Activated CD8-positive, alpha-beta T cell treated with anti-CD3 and anti-CD28 coated beads for 36 hours (primary cell): ENCODE measurements around the gene RRP1B. TPM values are rescaled to one million over a fixed set of nuclear protein-coding genes. Genes with fewer than 3 reads are reported as not detected.

Experiments used
- ATAC-seq: fragments of 200-7000 bp; cut with Tn5 transposase; one replicate; pipeline ENCODE4 v1.10.0; 2021; ENCODE audit warnings: mild to moderate bottlenecking, moderate library complexity
- CTCF ChIA-PET: fragments of 350-600 bp; sonication (Branson Sonifier 250); formaldehyde crosslinking; loops from one replicate; lab custom pipeline; 2021; ENCODE audit warnings: antibody characterized with exemption; lab: Charles Lee
- POLR2A ChIA-PET: fragments of 350-600 bp; sonication (Branson Sonifier 250); formaldehyde crosslinking; loops from one replicate; lab custom pipeline; 2021; ENCODE audit warnings: antibody characterized with exemption; lab: Charles Lee
- DNase-seq: peaks from one replicate; pipeline ENCODE4 v3.0.0-alpha.2; 2020
- H3K27ac Mint-ChIP-seq: one replicate; pipeline ENCODE4 v1.8.0; 2021; ENCODE audit warnings: mild to moderate bottlenecking, mixed read lengths
- H3K27me3 Mint-ChIP-seq: one replicate; pipeline ENCODE4 v1.8.0; 2021; ENCODE audit warnings: mixed read lengths
- H3K36me3 Mint-ChIP-seq: one replicate; pipeline ENCODE4 v1.8.0; 2021; ENCODE audit warnings: low read depth, mixed read lengths
- H3K4me1 Mint-ChIP-seq: one replicate; pipeline ENCODE4 v1.8.0; 2021; ENCODE audit warnings: low read depth, mixed read lengths
- H3K4me3 Mint-ChIP-seq: one replicate; pipeline ENCODE4 v1.8.0; 2021; ENCODE audit warnings: mild to moderate bottlenecking, moderate library complexity, mixed read lengths
- H3K9me3 Mint-ChIP-seq: one replicate; pipeline ENCODE4 v1.8.0; 2021; ENCODE audit warnings: mixed read lengths
- CTCF ChIP-seq: fragments of 200-600 bp; IDR thresholded peaks from one replicate; pipeline ENCODE4 v1.8.0; 2022; ENCODE audit warnings: antibody characterized with exemption, mild to moderate bottlenecking
- intact Hi-C: fragments of 100-400 bp; cut with micrococcal nuclease; formaldehyde crosslinking; loops from one replicate; pipeline ENCODE4 v1.10.0; 2022
- total RNA-seq, 2 experiments: library from RNA; stranded (reverse); gene quantifications; one replicate each; pipeline ENCODE4 v1.2.3, GENCODE V29; 2021

RRP1B gene
- total RNA-seq, 2 experiments from 2014 or later: 76.7 to 78.5 TPM

- DNase-seq: no peak
- peaks cover 21% of the 10 kb centered on the region for H3K4me1 Mint-ChIP-seq
Observed at GRCh38 chr21:43643193-43643592, 16.2 kb upstream of the RRP1B start.

GRCh38 chr21:43644071-43644470 is 15.3 kb upstream of the RRP1B start:
- ChIA-PET CTCF (no interaction called here), POLR2A (no interaction called here)
- Mint-ChIP-seq H3K4me3 (no peak overlapping the region), H3K27ac (no peak overlapping the region), H3K9me3 (no peaks in the 10 kb centered on the region), H3K36me3 (no peaks in the 10 kb centered on the region), H3K27me3 (peaks cover 7% of the 10 kb centered on the region), H3K4me1 (peaks cover 20% of the 10 kb centered on the region)
- DNase-seq (no peak), ATAC-seq (no peak)
- intact Hi-C loops: no loop called here
- TF ChIP-seq CTCF: no peak

More at GRCh38 chr21:43643193-43643592, 16.2 kb upstream of the RRP1B start:
- ATAC-seq: no peak
- Mint-ChIP-seq H3K27me3 (peaks cover 7% of the 10 kb centered on the region), H3K36me3 (no peaks in the 10 kb centered on the region), H3K9me3 (no peaks in the 10 kb centered on the region), H3K4me3 (no peak overlapping the region), H3K27ac (no peak overlapping the region)
- no peak for TF ChIP-seq CTCF
- ChIA-PET CTCF (no interaction called here), POLR2A (no interaction called here)
- intact Hi-C loops: no loop called here

- intact Hi-C loops: no loop called here
- no peak for TF ChIP-seq CTCF
Observed at GRCh38 chr21:43644609-43645008, 14.8 kb upstream of the RRP1B start.

GRCh38 chr21:43645136-43645891 is 14.0 kb upstream of the RRP1B start:
- POLR2A ChIA-PET: no interaction called here
- Mint-ChIP-seq H3K4me3 (peak overlapping the region; percentile 7), H3K9me3 (no peaks in the 10 kb centered on the region), H3K27me3 (peaks cover 7% of the 10 kb centered on the region), H3K36me3 (no peaks in the 10 kb centered on the region), H3K27ac (peak overlapping the region; percentile 8), H3K4me1 (peaks cover 17% of the 10 kb centered on the region)
- intact Hi-C loops: no loop called here
- CTCF ChIA-PET: interaction anchor here (0.7 to 2.1 kb wide), 11 partner anchors 11 to 375 kb away, joined by 3 to 12 read pairs (median 4); partner anchors contain the start of genes HSF2BP and RRP1B
- TF ChIP-seq CTCF: no peak
- peak; percentile 31 for ATAC-seq
- DNase-seq: peak; percentile 47

More at GRCh38 chr21:43644609-43645008, 14.8 kb upstream of the RRP1B start:
- no peaks in the 10 kb centered on the region for H3K9me3 Mint-ChIP-seq
- H3K27ac Mint-ChIP-seq: no peak overlapping the region
- ChIA-PET CTCF (interaction anchor here (0.9 to 2.1 kb wide), 5 partner anchors 11 to 48 kb away, joined by 3 to 12 read pairs (median 5); partner anchors contain the start of genes HSF2BP and RRP1B), POLR2A (no interaction called here)
- H3K36me3 Mint-ChIP-seq: no peaks in the 10 kb centered on the region
- no peak for ATAC-seq
- no peak overlapping the region for H3K4me3 Mint-ChIP-seq
- H3K27me3 Mint-ChIP-seq: peaks cover 7% of the 10 kb centered on the region
- peaks cover 17% of the 10 kb centered on the region for H3K4me1 Mint-ChIP-seq
- DNase-seq: no peak

GRCh38 chr21:43645976-43646375 is 13.4 kb upstream of the RRP1B start:
- H3K27ac Mint-ChIP-seq: no peak overlapping the region
- ATAC-seq (no peak), DNase-seq (no peak)
- CTCF ChIA-PET: interaction anchor here (0.7 to 2.1 kb wide), 11 partner anchors 8 to 376 kb away, joined by 3 to 12 read pairs (median 5); partner anchors contain the start of genes HSF2BP and RRP1B
- H3K4me1 Mint-ChIP-seq: peaks cover 17% of the 10 kb centered on the region
- peaks cover 7% of the 10 kb centered on the region for H3K27me3 Mint-ChIP-seq
- TF ChIP-seq CTCF: no peak
- intact Hi-C loops: no loop called here
- peak overlapping the region; percentile 7 for H3K4me3 Mint-ChIP-seq
- POLR2A ChIA-PET: no interaction called here
- no peaks in the 10 kb centered on the region for H3K36me3 Mint-ChIP-seq
- H3K9me3 Mint-ChIP-seq: no peaks in the 10 kb centered on the region
